Progenitor cell of endocrine pancreas (in vitro differentiated cells): ENCODE data around the gene LGMN. TPM values are rescaled to one million over a fixed set of nuclear protein-coding genes. Genes with fewer than 3 reads are reported as not detected.
"Not testable (repeated sequence)": the region's sequence is repeated elsewhere in the genome, so short reads cannot be mapped to it uniquely, and the experiment has no call there.

Source experiments
- DNase-seq: peaks from one replicate; pipeline ENCODE4 v3.0.0; 2021; ENCODE audit warnings: low spot score; ENCODE audit not compliant: unreplicated experiment
- H3K27ac Mint-ChIP-seq: 2 replicates; pipeline ENCODE4 v1.8.0; 2021; ENCODE audit warnings: mild to moderate bottlenecking, moderate library complexity, mixed read lengths
- H3K27me3 Mint-ChIP-seq: 2 replicates; pipeline ENCODE4 v1.8.0; 2021; ENCODE audit warnings: mixed read lengths
- H3K36me3 Mint-ChIP-seq: 2 replicates; pipeline ENCODE4 v1.8.0; 2022; ENCODE audit warnings: mixed read lengths; ENCODE audit not compliant: insufficient read depth
- H3K4me1 Mint-ChIP-seq: 2 replicates; pipeline ENCODE4 v1.8.0; 2021; ENCODE audit warnings: low read depth, mixed read lengths
- H3K4me3 Mint-ChIP-seq: 2 replicates; pipeline ENCODE4 v1.8.0; 2021; ENCODE audit warnings: low read depth, mild to moderate bottlenecking, moderate library complexity, mixed read lengths
- H3K9me3 Mint-ChIP-seq: 2 replicates; pipeline ENCODE4 v1.8.0; 2021; ENCODE audit warnings: low read depth, mixed read lengths
- total RNA-seq: library from RNA; stranded (reverse); gene quantifications from 2 replicates; pipeline ENCODE4 v1.2.1, GENCODE V29; 2021
- TF ChIP-seq, protein P1 (sequence below): fragments of 200-600 bp; sonication (generic); IDR thresholded peaks from one replicate; pipeline ENCODE4 v1.5.0; 2021; ENCODE audit warnings: antibody characterized with exemption, mild to moderate bottlenecking; ENCODE audit not compliant: unreplicated experiment

Gene LGMN
- total RNA-seq, 1 donor from 2014 or later: 63.3 TPM

GRCh38 chr14:92684801-92685560, 63.4 kb downstream of the LGMN start:
- Mint-ChIP-seq H3K9me3 (no peaks in the 10 kb centered on the region), H3K4me3 (no peak overlapping the region), H3K36me3 (peaks cover 3% of the 10 kb centered on the region), H3K27me3 (peaks cover 3% of the 10 kb centered on the region), H3K4me1 (no peaks in the 10 kb centered on the region), H3K27ac (no peak overlapping the region)
- TF ChIP-seq, protein P1, sequence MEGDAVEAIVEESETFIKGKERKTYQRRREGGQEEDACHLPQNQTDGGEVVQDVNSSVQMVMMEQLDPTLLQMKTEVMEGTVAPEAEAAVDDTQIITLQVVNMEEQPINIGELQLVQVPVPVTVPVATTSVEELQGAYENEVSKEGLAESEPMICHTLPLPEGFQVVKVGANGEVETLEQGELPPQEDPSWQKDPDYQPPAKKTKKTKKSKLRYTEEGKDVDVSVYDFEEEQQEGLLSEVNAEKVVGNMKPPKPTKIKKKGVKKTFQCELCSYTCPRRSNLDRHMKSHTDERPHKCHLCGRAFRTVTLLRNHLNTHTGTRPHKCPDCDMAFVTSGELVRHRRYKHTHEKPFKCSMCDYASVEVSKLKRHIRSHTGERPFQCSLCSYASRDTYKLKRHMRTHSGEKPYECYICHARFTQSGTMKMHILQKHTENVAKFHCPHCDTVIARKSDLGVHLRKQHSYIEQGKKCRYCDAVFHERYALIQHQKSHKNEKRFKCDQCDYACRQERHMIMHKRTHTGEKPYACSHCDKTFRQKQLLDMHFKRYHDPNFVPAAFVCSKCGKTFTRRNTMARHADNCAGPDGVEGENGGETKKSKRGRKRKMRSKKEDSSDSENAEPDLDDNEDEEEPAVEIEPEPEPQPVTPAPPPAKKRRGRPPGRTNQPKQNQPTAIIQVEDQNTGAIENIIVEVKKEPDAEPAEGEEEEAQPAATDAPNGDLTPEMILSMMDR: no peak
- DNase-seq: no peak

- H3K4me1 Mint-ChIP-seq: no peaks in the 10 kb centered on the region
- no peak overlapping the region for H3K27ac Mint-ChIP-seq
- TF ChIP-seq, protein P1: no peak
- H3K4me3 Mint-ChIP-seq: no peak overlapping the region
- H3K9me3 Mint-ChIP-seq: no peaks in the 10 kb centered on the region
- H3K36me3 Mint-ChIP-seq: peaks cover 5% of the 10 kb centered on the region
- no peaks in the 10 kb centered on the region for H3K27me3 Mint-ChIP-seq
- DNase-seq: no peak
These were observed 65.4 kb downstream of the LGMN start for GRCh38 chr14:92683041-92683440.

GRCh38 chr14:92680781-92681650, 67.4 kb downstream of the LGMN start:
- Mint-ChIP-seq H3K4me3 (no peak overlapping the region), H3K27me3 (no peaks in the 10 kb centered on the region)

DNA sequence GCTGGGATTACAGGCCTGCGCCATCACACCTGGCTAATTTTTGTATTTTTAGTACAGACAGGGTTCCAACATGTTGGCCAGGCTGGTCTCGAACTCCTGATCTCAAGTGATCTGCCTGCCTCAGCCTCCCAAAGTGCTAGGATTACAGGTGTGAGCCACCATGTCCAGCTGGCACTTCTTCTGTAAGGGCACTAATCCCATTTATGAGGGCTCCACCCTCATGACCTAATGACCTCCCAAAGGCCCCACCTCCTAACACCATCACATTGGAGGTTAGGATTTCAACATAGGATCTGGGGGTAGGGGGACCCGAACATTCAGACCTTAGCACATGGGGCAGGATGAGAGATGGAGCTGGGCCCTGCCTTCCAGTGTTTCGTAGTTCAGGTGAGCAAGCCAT, 68.1 kb downstream of the LGMN start:
- H3K27me3 Mint-ChIP-seq, H3K4me3 Mint-ChIP-seq, H3K4me1 Mint-ChIP-seq, H3K9me3 Mint-ChIP-seq, DNase-seq, H3K36me3 Mint-ChIP-seq, H3K27ac Mint-ChIP-seq: not testable (repeated sequence)

More at GRCh38 chr14:92680781-92681650, 67.4 kb downstream of the LGMN start:
- no peaks in the 10 kb centered on the region for H3K4me1 Mint-ChIP-seq
- H3K27ac Mint-ChIP-seq: no peak overlapping the region
- peaks cover 5% of the 10 kb centered on the region for H3K36me3 Mint-ChIP-seq
- H3K9me3 Mint-ChIP-seq: no peaks in the 10 kb centered on the region
- TF ChIP-seq, protein P1: peak; percentile 90
- peak; percentile 66 for DNase-seq

DNA sequence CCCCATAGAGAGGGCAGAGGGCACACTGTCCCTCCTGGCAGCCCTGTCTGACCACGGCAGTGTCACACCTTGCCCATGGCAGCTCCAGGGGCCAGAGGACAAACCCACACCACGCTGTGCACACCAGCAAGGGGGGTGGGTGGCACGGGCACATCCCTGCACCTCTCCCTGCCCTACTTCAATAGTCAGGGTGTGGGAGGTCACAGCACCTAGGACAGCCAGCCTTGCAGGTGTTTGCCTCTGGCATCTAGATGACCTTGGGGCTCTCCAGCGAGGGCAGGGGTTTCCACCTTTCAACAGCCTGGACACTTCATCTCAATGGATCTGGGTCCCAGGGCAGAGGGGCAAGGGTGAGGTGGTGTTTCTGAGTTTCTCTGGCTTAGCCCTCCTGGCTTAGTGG, 69.2 kb downstream of the LGMN start:
- H3K27ac Mint-ChIP-seq: no peak overlapping the region
- H3K36me3 Mint-ChIP-seq: peaks cover 5% of the 10 kb centered on the region
- H3K27me3 Mint-ChIP-seq: no peaks in the 10 kb centered on the region
- DNase-seq: no peak
- no peaks in the 10 kb centered on the region for H3K4me1 Mint-ChIP-seq
- H3K4me3 Mint-ChIP-seq: no peak overlapping the region
- TF ChIP-seq, protein P1: no peak
- no peaks in the 10 kb centered on the region for H3K9me3 Mint-ChIP-seq
